Activated CD4-positive, alpha-beta T cell treated with anti-CD3 and anti-CD28 coated beads, Interleukin-2, amount 10 ng/mL, durations not matched to agents 24 days and 14 days (primary cell): Measurements from ENCODE around the gene KCNK6. TPM values are rescaled to one million over a fixed set of nuclear protein-coding genes. Genes with fewer than 3 reads are reported as not detected.
A peak's percentile ranks its signal among the peaks of the same experiment; 100 is the strongest.
"Not testable (repeated sequence)": the region's sequence is repeated elsewhere in the genome, so short reads cannot be mapped to it uniquely, and the experiment has no call there.

Experiments
- DNase-seq: peaks from one replicate; pipeline ENCODE4 v3.0.0; 2022
- H3K27ac Mint-ChIP-seq: one replicate; pipeline ENCODE4 v1.8.0; 2022; ENCODE audit warnings: mild to moderate bottlenecking, mixed read lengths
- H3K27me3 Mint-ChIP-seq: one replicate; pipeline ENCODE4 v1.8.0; 2022; ENCODE audit warnings: mixed read lengths
- H3K36me3 Mint-ChIP-seq: one replicate; pipeline ENCODE4 v1.8.0; 2022; ENCODE audit warnings: low read depth, mild to moderate bottlenecking, mixed read lengths
- H3K4me1 Mint-ChIP-seq: one replicate; pipeline ENCODE4 v1.8.0; 2021; ENCODE audit warnings: mixed read lengths
- H3K4me3 Mint-ChIP-seq: one replicate; pipeline ENCODE4 v1.8.0; 2022; ENCODE audit warnings: mild to moderate bottlenecking, moderate library complexity, mixed read lengths
- H3K9me3 Mint-ChIP-seq: one replicate; pipeline ENCODE4 v1.8.0; 2021; ENCODE audit warnings: mixed read lengths
- intact Hi-C: fragments of 100-400 bp; cut with micrococcal nuclease; formaldehyde crosslinking; loops from one replicate; pipeline ENCODE4 v1.15.1; 2023
- total RNA-seq: library from RNA; stranded (reverse); gene quantifications from 2 replicates; pipeline ENCODE4 v1.2.3, GENCODE V29; 2022

KCNK6 gene
- total RNA-seq, 1 donor from 2014 or later, result 18.7 TPM

DNA sequence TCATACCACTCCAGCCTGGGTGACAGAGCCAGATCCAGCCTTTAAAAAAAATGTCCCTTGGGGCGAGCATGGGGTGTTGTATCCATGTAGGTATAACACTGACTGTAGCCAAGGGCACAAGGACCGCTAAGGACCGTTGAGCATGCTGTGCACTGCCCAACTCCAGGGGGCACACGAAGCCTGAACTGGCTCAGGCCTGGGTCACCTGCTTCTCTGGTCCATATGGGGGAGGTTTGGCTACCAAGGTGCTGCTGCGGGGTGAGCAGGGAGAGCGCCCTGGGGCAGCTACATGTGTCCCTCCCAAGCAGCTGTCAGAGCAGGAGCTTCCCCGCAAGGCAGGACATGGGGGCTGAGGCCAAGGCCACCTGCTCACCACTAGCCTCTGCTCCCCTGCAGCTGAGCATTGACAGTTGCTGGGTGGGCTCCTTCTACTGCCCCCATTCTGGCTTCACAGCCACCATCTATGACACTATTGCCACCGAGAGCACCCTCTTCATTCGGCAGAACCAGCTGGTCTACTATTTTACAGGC is 32.3 kb downstream of the KCNK6 start:
- no peaks in the 10 kb centered on the region for H3K4me1 Mint-ChIP-seq
- DNase-seq, result no peak
- no peaks in the 10 kb centered on the region for H3K9me3 Mint-ChIP-seq
- H3K27ac Mint-ChIP-seq, result no peak overlapping the region
- H3K36me3 Mint-ChIP-seq, result no peaks in the 10 kb centered on the region
- intact Hi-C loops, result no loop called here
- H3K4me3 Mint-ChIP-seq, result no peak overlapping the region
- peaks cover 12% of the 10 kb centered on the region for H3K27me3 Mint-ChIP-seq

DNA sequence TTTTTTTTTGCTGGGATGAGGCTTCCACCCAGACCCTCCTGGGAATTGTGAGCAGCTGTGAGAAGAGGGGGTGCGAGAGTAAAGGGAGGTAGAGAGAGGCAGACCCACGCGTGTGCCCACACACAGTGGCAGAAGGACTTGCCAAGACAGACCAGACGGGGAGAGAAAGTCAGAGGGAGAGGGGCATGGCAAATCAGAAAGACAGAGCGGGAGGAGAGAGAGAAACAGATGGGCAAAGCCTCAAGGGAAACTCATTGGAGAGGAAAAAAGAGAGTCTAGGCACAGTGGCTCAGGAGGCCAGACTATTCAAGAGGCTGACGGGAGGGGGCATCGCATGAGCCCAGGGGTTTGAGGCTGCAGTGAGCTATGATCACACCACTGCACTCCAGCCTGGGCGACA is 33.0 kb downstream of the KCNK6 start:
- intact Hi-C loops, result no loop called here
- H3K27ac Mint-ChIP-seq, result no peak overlapping the region
- no peak overlapping the region for H3K4me3 Mint-ChIP-seq
- H3K9me3 Mint-ChIP-seq, result no peaks in the 10 kb centered on the region
- no peaks in the 10 kb centered on the region for H3K36me3 Mint-ChIP-seq
- H3K4me1 Mint-ChIP-seq, result no peaks in the 10 kb centered on the region
- peaks cover 12% of the 10 kb centered on the region for H3K27me3 Mint-ChIP-seq
- no peak for DNase-seq

DNA sequence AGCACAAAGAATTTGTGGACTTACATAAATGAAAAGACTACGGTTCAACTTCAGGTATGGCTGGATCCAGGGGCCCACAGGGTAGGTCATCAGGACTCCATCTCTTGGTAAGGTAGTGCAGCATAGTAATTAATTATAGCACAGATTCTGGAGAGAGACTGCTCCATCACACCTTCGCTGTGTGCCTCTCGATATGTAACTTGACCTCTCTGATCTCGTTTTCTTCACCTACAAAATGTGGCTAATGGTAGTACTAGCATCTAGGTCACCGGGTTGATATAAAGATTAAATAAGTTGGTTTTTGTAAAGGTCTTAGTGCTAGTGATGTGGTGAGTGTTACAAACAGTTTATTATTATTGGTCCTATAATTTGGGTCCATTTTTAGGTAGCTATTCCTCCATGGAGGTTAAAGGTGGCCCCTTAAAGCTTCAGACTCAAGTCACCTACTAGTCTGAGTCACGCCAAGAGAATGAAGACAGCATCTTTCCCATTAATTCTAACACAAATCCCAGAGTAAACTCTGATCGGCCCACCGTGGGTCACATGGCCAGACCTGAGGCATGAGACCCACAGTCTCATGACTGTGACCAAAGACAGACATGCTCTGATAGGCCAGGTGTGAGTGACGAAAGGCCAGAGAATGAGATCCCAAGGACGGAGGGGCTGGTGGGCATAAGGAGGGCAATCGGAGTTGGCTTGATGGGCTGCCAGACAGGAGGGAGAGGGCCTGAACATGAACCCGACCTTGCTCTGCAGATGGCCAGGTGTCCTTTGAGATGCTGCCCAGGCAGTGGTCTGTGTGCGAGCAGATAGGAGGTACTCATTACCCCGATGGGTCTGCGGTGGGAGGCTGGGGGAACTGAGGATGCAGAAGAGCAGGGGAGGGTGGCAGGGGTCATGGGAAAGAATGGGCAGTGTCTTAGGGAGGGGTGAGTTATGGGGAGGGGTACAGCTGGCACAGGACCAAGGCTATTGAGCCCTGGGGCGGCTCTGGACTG is 36.4 kb downstream of the KCNK6 start:
- peaks cover 5% of the 10 kb centered on the region for H3K4me1 Mint-ChIP-seq
- H3K36me3 Mint-ChIP-seq, result no peaks in the 10 kb centered on the region
- no peak overlapping the region for H3K27ac Mint-ChIP-seq
- peaks cover 32% of the 10 kb centered on the region for H3K27me3 Mint-ChIP-seq
- no peak for DNase-seq
- no peak overlapping the region for H3K4me3 Mint-ChIP-seq
- intact Hi-C loops, result no loop called here
- H3K9me3 Mint-ChIP-seq, result no peaks in the 10 kb centered on the region

DNA sequence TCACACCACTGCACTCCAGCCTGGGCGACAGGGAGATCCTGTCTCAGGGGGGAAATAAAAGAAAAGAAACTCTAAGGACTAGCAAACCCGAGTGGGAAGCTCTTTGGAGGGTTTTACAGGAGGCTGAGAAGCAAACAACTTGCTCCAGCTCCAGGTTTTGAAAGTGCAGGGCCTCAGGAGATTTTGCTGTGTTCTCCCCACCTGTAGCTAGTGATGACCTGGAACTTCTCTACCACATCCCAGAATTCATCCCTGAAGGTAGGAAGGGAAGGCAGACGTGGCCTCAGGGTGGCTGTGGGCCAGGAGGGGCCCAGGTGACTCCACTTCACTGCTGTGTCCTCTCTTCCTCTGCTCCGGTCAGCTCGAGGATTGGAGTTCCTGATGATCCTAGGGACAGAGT is 38.4 kb downstream of the KCNK6 start:
- intact Hi-C loops, result no loop called here
- H3K4me1 Mint-ChIP-seq, result peaks cover 10% of the 10 kb centered on the region
- H3K4me3 Mint-ChIP-seq, result no peak overlapping the region
- no peaks in the 10 kb centered on the region for H3K9me3 Mint-ChIP-seq
- H3K27me3 Mint-ChIP-seq, result peaks cover 37% of the 10 kb centered on the region
- no peak for DNase-seq
- H3K36me3 Mint-ChIP-seq, result no peaks in the 10 kb centered on the region
- H3K27ac Mint-ChIP-seq, result no peak overlapping the region

DNA sequence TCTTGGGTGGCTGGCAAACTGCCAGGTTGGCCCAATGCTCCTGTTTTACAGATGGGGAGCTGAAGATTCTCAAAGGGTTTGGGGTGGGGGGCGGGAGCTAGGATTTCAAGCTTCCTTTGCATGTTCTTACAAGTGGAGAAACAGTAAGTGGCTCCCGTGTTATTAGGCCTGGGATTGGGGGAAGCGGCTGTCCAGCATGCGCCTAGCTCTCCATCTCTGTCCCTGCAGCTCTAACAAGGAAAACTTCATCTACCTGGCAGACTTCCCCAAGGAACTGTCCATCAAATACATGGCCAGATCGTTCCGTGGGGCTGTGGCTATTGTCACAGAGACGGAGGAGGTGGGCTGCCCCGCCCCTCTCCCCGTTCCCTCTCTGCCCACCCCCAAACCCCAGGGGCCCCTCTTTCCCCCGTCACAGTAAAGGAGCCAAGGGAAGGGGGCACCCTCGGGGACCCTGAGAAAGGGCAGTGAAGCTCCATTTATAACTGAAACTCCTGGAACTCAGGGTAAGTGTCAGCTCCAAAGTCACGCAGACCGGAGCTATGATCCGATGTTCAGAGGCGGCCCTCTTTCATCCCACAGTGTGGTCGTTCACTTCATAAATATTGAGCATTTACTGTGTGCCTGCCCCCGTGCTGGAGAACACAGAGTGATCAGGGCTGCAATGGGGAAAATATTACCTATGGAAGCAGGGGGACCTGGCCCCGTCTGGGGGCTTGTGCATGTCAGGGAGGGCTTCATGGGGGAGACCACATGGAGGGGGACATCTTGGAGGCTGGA is 39.8 kb downstream of the KCNK6 start:
- Mint-ChIP-seq H3K27me3 (peaks cover 37% of the 10 kb centered on the region), H3K4me3 (peak overlapping the region; percentile 34), H3K9me3 (no peaks in the 10 kb centered on the region), H3K4me1 (peaks cover 10% of the 10 kb centered on the region), H3K27ac (no peak overlapping the region), H3K36me3 (no peaks in the 10 kb centered on the region)
- DNase-seq, result no peak
- intact Hi-C loops, result no loop called here

DNA sequence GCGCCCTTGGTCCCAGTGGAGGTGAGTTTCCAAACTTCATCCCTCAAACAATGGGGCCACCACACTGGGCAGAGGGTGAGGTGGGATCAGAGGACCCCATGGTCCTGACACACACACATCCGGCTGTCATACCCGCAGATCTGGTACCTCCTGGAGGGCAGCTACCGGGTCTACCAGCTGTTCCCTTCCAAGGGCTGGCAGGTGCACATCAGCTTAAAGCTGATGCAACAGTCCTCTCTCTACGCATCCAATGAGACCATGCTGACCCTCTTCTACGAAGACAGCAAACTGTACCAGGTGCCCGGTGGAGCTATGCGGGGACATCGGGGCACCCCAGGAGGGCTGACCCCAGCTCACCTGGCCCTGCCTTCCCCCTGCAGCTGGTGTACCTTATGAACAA is 40.7 kb downstream of the KCNK6 start:
- peaks cover 10% of the 10 kb centered on the region for H3K4me1 Mint-ChIP-seq
- intact Hi-C loops, result no loop called here
- peak overlapping the region; percentile 92 for H3K4me3 Mint-ChIP-seq
- no peak overlapping the region for H3K27ac Mint-ChIP-seq
- DNase-seq, result no peak
- H3K27me3 Mint-ChIP-seq, result peaks cover 37% of the 10 kb centered on the region
- H3K36me3 Mint-ChIP-seq, result no peaks in the 10 kb centered on the region
- H3K9me3 Mint-ChIP-seq, result no peaks in the 10 kb centered on the region

DNA sequence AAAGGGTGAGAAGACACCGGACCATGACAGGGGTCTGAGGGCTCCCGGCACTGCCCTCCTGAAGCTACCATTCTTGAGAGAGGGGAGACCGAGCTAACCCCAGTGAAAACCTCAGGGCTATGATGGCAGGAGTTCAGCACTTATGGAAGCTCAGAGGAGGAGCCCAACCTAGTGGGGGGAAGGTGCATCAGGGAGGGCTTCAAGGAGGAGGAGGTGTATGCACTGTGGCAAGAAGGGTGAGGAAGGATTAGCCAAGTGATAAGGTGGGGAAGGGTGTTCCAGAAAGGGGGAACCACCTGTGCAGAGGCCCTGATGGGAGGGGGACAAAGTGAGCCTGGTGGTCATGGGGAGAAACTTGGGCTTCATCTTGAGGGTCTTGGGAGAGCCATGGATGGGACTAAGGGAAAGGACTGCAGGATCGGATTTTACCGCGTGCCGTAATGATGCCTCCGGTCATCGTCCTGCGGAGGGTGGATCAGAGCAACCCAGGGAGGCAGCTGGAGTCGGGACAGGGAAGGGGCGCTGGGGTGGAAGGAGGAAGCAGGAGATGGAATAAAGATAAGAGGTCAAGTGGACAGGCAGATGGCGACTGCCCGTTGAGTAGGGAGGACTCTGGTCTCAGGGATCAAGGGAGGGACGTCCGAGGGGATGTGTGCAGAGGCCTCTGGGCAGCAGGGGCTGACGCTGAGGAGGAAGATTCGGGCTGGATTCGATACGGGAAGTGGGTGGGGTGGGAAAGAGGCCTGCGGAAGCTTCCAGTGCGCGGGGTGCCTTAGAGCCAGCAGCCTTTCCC is 41.4 kb downstream of the KCNK6 start:
- DNase-seq, result no peak
- H3K4me1 Mint-ChIP-seq, result peaks cover 10% of the 10 kb centered on the region

DNA sequence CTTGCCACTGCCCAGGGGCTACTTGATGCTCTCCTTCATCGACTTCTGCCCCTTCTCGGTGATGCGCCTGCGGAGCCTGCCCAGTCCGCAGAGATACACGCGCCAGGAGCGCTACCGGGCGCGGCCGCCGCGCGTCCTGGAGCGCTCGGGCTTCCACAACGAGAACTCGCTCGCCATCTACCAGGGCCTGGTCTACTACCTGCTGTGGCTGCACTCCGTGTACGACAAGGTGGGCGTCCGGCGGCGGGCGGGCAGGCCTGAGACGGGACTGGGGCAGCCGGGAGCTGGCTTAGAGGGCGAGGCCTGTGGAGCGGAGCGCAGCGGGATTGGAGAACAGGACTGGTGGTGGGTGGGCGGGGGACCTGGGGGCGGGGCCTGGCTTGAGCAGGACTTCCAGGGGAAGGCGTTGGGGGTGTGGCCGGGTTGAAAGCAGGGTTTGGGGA is 42.0 kb downstream of the KCNK6 start:
- Mint-ChIP-seq H3K27me3 (peaks cover 31% of the 10 kb centered on the region), H3K4me3 (peak overlapping the region; percentile 92), H3K4me1 (peaks cover 10% of the 10 kb centered on the region), H3K27ac (peak overlapping the region; percentile 67), H3K9me3 (no peaks in the 10 kb centered on the region), H3K36me3 (no peaks in the 10 kb centered on the region)
- peak; percentile 93 for DNase-seq
- intact Hi-C loops, result loop anchor here (1.0 kb wide), 3 partner anchors 13 to 45 kb away; partner anchors contain the start of gene PSMD8

More for the DNA sequence above, 41.4 kb downstream of the KCNK6 start:
- intact Hi-C loops, result no loop called here
- H3K4me3 Mint-ChIP-seq, result peak overlapping the region; percentile 92
- H3K27me3 Mint-ChIP-seq, result peaks cover 33% of the 10 kb centered on the region
- no peak overlapping the region for H3K27ac Mint-ChIP-seq
- no peaks in the 10 kb centered on the region for H3K9me3 Mint-ChIP-seq
- H3K36me3 Mint-ChIP-seq, result no peaks in the 10 kb centered on the region

DNA sequence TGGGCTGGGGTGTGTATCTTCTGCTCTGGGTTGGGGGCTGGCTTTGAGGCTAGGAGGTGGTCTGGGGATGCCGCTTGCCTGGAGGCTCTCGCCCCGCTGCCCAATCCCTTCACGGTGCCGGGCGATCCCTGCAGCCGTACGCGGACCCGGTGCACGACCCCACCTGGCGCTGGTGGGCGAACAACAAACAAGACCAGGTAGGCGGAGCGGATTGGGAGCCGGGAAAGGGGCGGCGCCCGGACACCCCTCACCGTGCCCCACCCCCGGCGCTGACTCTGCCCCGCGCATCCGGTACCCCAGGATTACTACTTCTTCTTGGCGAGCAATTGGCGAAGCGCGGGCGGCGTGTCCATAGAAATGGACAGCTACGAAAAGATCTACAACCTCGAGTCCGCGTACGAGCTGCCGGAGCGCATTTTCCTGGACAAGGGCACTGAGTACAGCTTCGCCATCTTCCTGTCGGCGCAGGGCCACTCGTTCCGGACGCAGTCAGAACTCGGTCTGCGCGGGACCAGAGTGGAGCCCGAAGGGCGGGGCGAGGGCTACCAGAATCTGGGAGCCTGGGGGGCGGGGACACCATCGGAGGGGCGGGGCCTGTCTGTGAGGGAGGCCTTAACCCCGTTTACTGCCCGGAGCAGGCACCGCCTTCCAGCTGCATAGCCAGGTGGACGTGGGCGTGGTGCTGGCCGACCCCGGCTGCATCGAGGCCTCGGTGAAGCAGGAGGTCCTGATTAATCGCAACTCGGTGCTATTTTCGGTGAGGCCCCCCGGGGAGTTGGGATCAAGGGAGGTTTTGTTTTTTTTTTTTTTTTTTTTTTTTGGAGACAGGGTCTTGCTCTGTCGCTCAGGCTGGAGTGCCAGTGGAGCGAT is 42.7 kb downstream of the KCNK6 start:
- H3K36me3 Mint-ChIP-seq, result no peaks in the 10 kb centered on the region
- peaks cover 30% of the 10 kb centered on the region for H3K27me3 Mint-ChIP-seq
- peak overlapping the region; percentile 92 for H3K4me3 Mint-ChIP-seq
- DNase-seq, result peak; percentile 96
- peak overlapping the region; percentile 67 for H3K27ac Mint-ChIP-seq
- intact Hi-C loops, result loop anchor here (1.0 kb wide), 3 partner anchors 12 to 46 kb away; partner anchors contain the start of gene PSMD8
- H3K4me1 Mint-ChIP-seq, result peaks cover 10% of the 10 kb centered on the region
- H3K9me3 Mint-ChIP-seq, result no peaks in the 10 kb centered on the region

DNA sequence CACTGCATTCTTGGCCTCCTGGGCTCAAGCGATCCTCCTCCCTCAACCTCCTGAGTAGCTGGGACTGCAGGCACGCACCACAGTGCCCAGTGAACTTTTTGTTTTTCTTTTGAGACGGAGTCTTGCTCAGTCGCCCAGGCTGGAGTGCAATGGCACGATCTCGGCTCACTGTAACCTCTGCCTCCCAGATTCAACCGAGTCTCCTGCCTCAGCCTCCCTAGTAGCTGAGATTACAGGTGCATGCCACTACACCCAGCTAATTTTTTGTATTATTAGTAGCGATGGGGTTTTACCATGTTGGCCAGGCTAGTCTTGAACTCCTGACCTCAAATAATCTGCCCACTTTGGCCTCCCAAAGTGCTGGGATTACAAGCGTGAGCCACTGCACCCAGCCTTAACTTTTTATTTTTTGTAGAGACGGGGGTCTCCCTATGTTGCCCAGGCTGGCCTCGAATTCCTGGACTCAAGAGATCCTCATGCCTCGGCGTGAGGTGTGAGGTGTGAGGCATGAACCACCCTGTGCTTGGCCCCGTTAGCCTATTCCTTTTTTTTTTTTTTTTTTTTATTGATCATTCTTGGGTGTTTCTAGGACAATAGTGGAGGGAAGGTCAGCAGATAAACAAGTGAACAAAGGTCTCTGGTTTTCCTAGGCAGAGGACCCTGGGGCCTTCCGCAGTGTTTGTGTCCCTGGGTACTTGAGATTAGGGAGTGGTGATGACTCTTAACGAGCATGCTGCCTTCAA is 43.5 kb downstream of the KCNK6 start:
- H3K9me3 Mint-ChIP-seq, DNase-seq, H3K27ac Mint-ChIP-seq, H3K36me3 Mint-ChIP-seq: not testable (repeated sequence)
- peaks cover 10% of the 10 kb centered on the region for H3K4me1 Mint-ChIP-seq
- peaks cover 28% of the 10 kb centered on the region for H3K27me3 Mint-ChIP-seq
- intact Hi-C loops, result loop anchor here (1.0 kb wide), 3 partner anchors 11 to 47 kb away; partner anchors contain the start of gene PSMD8
- peak overlapping the region; percentile 68 for H3K4me3 Mint-ChIP-seq

DNA sequence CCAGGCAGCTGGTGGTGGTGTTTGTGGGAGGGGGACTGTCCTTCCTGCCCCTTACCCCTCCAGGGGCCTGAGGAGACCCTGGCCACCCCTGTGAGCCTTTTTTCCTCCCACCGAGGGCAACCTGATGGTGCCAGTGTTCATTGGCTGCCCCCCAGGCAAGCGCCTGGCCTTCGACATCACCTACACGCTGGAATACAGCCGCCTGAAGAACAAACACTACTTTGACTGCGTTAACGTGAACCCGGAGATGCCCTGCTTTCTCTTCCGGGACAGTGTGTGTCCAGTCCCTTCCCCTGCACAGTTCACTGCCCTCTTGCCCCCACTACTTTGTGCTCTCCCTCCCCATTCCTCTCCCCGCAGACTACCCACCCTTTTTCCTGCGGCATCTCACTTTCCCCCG is 47.4 kb downstream of the KCNK6 start:
- no peak for DNase-seq
- Mint-ChIP-seq H3K9me3 (no peaks in the 10 kb centered on the region), H3K27me3 (peaks cover 7% of the 10 kb centered on the region), H3K27ac (no peak overlapping the region), H3K4me1 (no peaks in the 10 kb centered on the region), H3K36me3 (no peaks in the 10 kb centered on the region), H3K4me3 (no peak overlapping the region)
- intact Hi-C loops, result no loop called here

DNA sequence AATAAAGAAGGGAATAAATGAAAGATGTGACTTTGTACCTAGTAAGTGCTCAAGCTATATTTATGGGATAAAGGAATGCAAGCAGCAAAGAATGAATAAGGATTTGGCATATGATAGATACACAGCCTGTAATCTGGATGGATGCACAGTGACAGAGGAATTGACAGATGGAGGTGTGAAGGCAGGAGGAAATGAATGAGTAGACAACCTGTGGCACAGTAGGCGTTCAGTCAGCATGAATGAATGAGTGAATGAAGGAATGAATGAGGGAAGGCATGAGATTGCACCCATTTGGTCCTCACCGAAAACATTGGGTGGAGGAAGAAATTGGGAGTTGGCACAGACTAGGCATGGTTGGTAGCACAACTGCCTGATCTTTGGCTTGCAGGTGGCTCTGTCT is 49.9 kb downstream of the KCNK6 start:
- H3K27ac Mint-ChIP-seq, result no peak overlapping the region

More for the DNA sequence above, 49.9 kb downstream of the KCNK6 start:
- peaks cover under 1% of the 10 kb centered on the region for H3K36me3 Mint-ChIP-seq
- H3K4me1 Mint-ChIP-seq, result no peaks in the 10 kb centered on the region
- H3K27me3 Mint-ChIP-seq, result peaks cover 7% of the 10 kb centered on the region
- no peak overlapping the region for H3K4me3 Mint-ChIP-seq
- DNase-seq, result no peak
- H3K9me3 Mint-ChIP-seq, result no peaks in the 10 kb centered on the region
- intact Hi-C loops, result no loop called here
